Measurements from ENCODE around the gene PRAMEF20. TPM values are rescaled to one million over a fixed set of nuclear protein-coding genes. Genes with fewer than 3 reads are reported as not detected.

PRAMEF20 gene
- total RNA-seq, 1 donor from 2014 or later: not detected

DNA sequence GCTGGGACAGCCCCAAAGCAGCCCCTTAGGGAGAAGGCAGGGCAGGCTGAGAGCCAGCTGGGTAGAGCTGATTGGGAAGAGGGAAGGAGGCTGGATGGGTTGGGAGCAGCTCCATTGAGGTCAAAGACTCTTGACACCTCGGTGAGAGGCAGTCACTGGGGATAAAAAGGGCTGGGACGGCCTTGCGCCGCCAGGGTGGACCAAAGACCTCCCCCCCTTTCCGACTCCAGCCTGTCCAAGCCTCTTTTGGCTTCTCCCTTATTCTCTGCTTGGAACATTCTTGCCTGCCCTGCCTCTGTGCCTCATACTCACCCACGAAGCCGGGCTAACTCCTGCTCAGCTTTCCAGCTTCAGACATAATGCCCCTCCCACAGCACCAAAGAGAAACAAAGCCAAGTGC is 52.4 kb downstream of the PRAMEF20 start:
- DNase-seq (ENCODE audit: low read depth, low spot score): no peak

DNA sequence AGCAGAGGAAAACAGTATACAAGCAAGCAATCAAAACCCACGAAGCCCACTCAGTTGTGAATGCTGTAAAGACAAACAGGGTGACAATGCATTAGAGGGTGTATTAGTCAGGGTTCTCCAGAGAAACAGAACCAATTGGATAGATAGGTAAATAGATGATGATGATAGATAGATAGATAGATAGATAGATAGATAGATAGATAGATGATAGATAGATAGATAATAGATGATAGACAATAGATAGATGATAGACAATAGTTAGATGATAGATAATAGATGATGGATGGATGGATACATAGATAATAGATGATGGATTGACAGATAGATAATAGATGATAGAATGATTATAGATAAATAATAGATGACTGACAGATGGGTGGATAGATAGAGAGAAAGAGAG is 55.3 kb downstream of the PRAMEF20 start:
- no peak for DNase-seq (ENCODE audit: low read depth, low spot score)

DNA sequence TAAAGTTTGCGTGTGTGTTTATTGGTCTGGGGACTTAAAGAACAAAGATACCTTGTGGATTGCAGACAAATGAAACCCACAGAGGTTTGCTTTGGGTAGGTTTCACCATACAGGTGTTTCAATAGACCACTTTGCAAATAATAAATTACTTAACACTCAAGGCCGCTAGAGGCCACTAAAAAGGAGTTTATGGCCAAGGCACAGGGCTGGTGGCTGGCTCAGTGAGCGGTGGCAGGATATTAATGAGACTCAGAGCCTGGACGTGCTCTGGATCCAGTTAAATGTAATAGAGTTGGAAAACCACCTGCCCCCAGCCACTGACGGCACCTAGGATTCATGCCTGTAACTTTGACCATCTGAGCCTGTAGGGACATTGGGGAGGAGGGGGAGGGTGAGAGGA is 59.1 kb downstream of the PRAMEF20 start:
- DNase-seq (ENCODE audit: low read depth, low spot score): no peak

Other genes starting within 250 kb of the PRAMEF20 start
- not detected in 2 replicates for gene HNRNPCL4, start 244.8 kb upstream of the PRAMEF20 start, total RNA-seq
- gene PRAMEF9, start 238.6 kb upstream of the PRAMEF20 start, total RNA-seq: not detected in 2 replicates
- gene PRAMEF13, start 209.0 kb upstream of the PRAMEF20 start, total RNA-seq: not detected in 2 replicates
- not detected in 2 replicates for gene PRAMEF18, start 184.3 kb upstream of the PRAMEF20 start, total RNA-seq
- gene PRAMEF5, start 156.3 kb upstream of the PRAMEF20 start, total RNA-seq: not detected in 2 replicates
- not detected in 2 replicates for gene PRAMEF8, start 125.3 kb upstream of the PRAMEF20 start, total RNA-seq
- gene PRAMEF33, start 106.9 kb upstream of the PRAMEF20 start, total RNA-seq: not detected in 2 replicates
- not detected in 2 replicates for gene PRAMEF15, start 94.9 kb upstream of the PRAMEF20 start, total RNA-seq
- gene PRAMEF14, start 63.3 kb upstream of the PRAMEF20 start, total RNA-seq: not detected in 2 replicates
- not detected in 2 replicates for gene PRAMEF19, start 38.5 kb upstream of the PRAMEF20 start, total RNA-seq
- gene PRAMEF17, start 20.8 kb upstream of the PRAMEF20 start, total RNA-seq: not detected in 2 replicates
- not detected in 2 replicates for gene LRRC38, start 103.6 kb downstream of the PRAMEF20 start, total RNA-seq
- gene PDPN, start 173.4 kb downstream of the PRAMEF20 start, total RNA-seq: not detected in 2 replicates

All from pulmonary artery endothelial cell (primary cell).